ENCODE data around the gene HOXA4. TPM values are rescaled to one million over a fixed set of nuclear protein-coding genes. Genes with fewer than 3 reads are reported as not detected.

The HOXA4 gene
- total and polyA plus RNA-seq, 10 of the 15 experiments (the other 5 are each of a cell fraction or from before 2014, with no cell fraction given), result 0.07 TPM; not detected in 9

- Histone ChIP-seq H2AFZ (ENCODE audit: control insufficient read depth, low read depth, low read length) (no peak overlapping the region), H3K9ac (ENCODE audit: control insufficient read depth, insufficient read depth, low read length) (no peak overlapping the region), H3K4me1 (ENCODE audit: control insufficient read depth, insufficient read depth, low read length) (no peaks in the 10 kb centered on the region), H3K36me3 (ENCODE audit: control insufficient read depth in 2 of 2, insufficient read depth in 2 of 2, low read length in 1 of 2) (no peaks in the 10 kb centered on the region), H3K27me3 (replicated peaks in 1 of 2; ENCODE audit: control insufficient read depth in 2 of 2, insufficient read depth in 2 of 2, low read length in 1 of 2) (peaks cover 15 to 21% of the 10 kb centered on the region in 2 experiments), H3K4me3 (no peak overlapping the region), H4K20me1 (ENCODE audit: control insufficient read depth, insufficient read depth) (no peaks in the 10 kb centered on the region), H3K9me3 (replicated peaks; ENCODE audit: control insufficient read depth, insufficient read depth, low read length) (no peaks in the 10 kb centered on the region; the same call in 2 of the 3 replicates), H3K4me2 (ENCODE audit: control insufficient read depth, insufficient read depth) (no peak overlapping the region), H3K79me2 (ENCODE audit: control insufficient read depth, insufficient read depth, low read length) (no peaks in the 10 kb centered on the region), H3K27ac (ENCODE audit: control insufficient read depth, insufficient read depth) (no peak overlapping the region)
- TF ChIP-seq EZH2 (IDR thresholded peaks at IDR 0.05; ENCODE audit: borderline replicate concordance, control insufficient read depth, low read depth, low read length) (no peak), FOXM1 (IDR thresholded peaks at IDR 0.05; ENCODE audit: low read depth, low read length) (no peak), CTCF (IDR thresholded peaks at IDR 0.05 in 2 of 3, conservative IDR thresholded peaks at IDR 0.05 in 1 of 3; ENCODE audit: control insufficient read depth in 2 of 3, extremely low read depth in 1 of 3, insufficient read depth in 1 of 3, low read depth in 3 of 3, low read length in 3 of 3) (no peak), TAF1 (IDR thresholded peaks at IDR 0.05; ENCODE audit: borderline replicate concordance, low read depth, low read length) (no peak), CEBPB (IDR thresholded peaks at IDR 0.05; ENCODE audit: borderline replicate concordance in 1 of 2, low read depth in 2 of 2, low read length in 2 of 2) (no peak), MXI1 (IDR thresholded peaks at IDR 0.05; ENCODE audit: low read depth, low read length) (no peak), ZZZ3 (IDR thresholded peaks at IDR 0.05; ENCODE audit: control insufficient read depth, insufficient read length, low read depth) (no peak), TCF3 (IDR thresholded peaks at IDR 0.05; ENCODE audit: borderline replicate concordance, insufficient read depth, low read depth, low read length) (no peak), EED (IDR thresholded peaks at IDR 0.05; ENCODE audit: low read depth) (no peak), HDGF (IDR thresholded peaks at IDR 0.05) (no peak), RUNX3 (IDR thresholded peaks at IDR 0.05; ENCODE audit: low read length) (no peak)
- DNase-seq (ENCODE audit: low read depth, low spot score), result no peak
- ATAC-seq, result no peak
- POLR2A ChIA-PET, result no interaction called here
- intact Hi-C loops (cut with micrococcal nuclease; ENCODE audit: unreplicated experiment), result no loop called here
- 48% methylated on average over 22 of the region's 22 CpGs for WGBS (ENCODE audit: insufficient coverage, insufficient replicate concordance, low lambda C conversion rate, missing lambda C conversion rate)
- CTCF ChIA-PET, result interaction anchor here (0.6 to 1.1 kb wide), 2 partner anchors 363 to 599 kb away, joined by 3 to 6 read pairs; no protein-coding TSS in a partner anchor
- RAD21 ChIA-PET (ENCODE audit: unreplicated experiment), result no interaction called here
- FAIRE-seq, result no peak
- in situ Hi-C loops (cut with MboI), result no loop called here
- BruUV-seq (replicated peaks), result no TSS peak
- SMC1A ChIA-PET (ENCODE audit: uncharacterized antibody, unreplicated experiment), result no interaction called here
These were observed 46.6 kb upstream of the HOXA4 start for GRCh38 chr7:27176962-27177794.
